ENCODE measurements around the gene USP2.
A peak's percentile ranks its signal among the peaks of the same experiment; 100 is the strongest.

The USP2 gene, protein sequence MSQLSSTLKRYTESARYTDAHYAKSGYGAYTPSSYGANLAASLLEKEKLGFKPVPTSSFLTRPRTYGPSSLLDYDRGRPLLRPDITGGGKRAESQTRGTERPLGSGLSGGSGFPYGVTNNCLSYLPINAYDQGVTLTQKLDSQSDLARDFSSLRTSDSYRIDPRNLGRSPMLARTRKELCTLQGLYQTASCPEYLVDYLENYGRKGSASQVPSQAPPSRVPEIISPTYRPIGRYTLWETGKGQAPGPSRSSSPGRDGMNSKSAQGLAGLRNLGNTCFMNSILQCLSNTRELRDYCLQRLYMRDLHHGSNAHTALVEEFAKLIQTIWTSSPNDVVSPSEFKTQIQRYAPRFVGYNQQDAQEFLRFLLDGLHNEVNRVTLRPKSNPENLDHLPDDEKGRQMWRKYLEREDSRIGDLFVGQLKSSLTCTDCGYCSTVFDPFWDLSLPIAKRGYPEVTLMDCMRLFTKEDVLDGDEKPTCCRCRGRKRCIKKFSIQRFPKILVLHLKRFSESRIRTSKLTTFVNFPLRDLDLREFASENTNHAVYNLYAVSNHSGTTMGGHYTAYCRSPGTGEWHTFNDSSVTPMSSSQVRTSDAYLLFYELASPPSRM

DNA sequence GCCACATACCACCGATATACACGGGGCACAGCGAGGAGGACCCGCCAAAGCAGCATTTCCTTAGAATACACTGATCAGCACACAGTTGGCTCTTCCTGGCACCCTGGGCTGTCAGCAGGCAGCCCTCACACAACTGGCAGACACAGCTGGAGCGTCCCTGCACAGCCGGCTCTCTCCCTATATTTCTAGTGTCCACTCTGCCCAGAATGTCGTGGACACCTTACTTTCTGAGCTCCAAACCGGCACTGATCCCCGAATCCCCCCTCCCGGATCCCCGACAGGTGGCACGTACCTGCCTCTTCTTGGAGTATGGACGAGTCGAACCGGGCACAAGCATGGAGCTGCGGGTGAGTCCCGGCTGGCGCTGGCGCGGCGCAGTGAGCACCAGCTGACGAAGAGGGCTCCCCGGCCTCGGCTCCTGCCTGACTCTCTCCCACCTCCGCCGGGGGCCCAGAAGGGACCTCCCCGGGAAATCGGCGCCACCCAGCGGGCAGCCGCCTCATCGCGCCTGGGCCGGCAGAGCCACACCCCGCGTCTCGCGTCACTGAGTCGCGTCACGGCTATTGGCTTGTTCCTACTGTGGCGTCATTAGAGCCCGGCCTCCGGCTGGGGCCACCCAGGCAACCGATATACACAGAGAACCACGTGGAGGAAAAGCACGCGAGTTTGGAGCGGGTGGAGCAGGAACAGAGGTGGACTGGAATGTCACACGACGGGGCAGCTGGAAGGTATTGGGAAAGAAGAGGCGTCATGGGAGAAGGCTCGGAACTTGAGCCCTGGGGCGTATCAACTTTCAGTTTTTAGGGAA is at the start of gene USP2:
Gene USP2, minus strand, starts transcription at position 510 of the 808 bp plus-strand sequence. CDS start 8,210 bp downstream, outside the sequence.
- peak; percentile 95 for DNase-seq
- H3K9ac ChIP-seq (ENCODE audit: low read length) = peak within 1 kb of the TSS; percentile 56
- peaks cover 13% of the 10 kb centered on the region; the same call in 1 of the 2 replicates for H3K27me3 ChIP-seq (replicated peaks; ENCODE audit: insufficient read depth, low read length)
- no peaks in the 10 kb centered on the region for H3F3A ChIP-seq (ENCODE audit: insufficient read depth, low read length)
- no peak within 1 kb of the TSS for H3K27ac ChIP-seq (ENCODE audit: low read length)
- H3K9me3 ChIP-seq (replicated peaks; ENCODE audit: insufficient read depth, low read length) = no peaks in the 10 kb centered on the region
- no peaks in the 10 kb centered on the region for H3K36me3 ChIP-seq (replicated peaks; ENCODE audit: insufficient read depth, low read length)
- H3K9me2 ChIP-seq (replicated peaks; ENCODE audit: insufficient read depth, low read length) = no peaks in the 10 kb centered on the region
- TF ChIP-seq EZH2 (optimal IDR thresholded peaks at IDR 0.05; ENCODE audit: low read depth, low read length) = no peak
- TF ChIP-seq, protein P1, sequence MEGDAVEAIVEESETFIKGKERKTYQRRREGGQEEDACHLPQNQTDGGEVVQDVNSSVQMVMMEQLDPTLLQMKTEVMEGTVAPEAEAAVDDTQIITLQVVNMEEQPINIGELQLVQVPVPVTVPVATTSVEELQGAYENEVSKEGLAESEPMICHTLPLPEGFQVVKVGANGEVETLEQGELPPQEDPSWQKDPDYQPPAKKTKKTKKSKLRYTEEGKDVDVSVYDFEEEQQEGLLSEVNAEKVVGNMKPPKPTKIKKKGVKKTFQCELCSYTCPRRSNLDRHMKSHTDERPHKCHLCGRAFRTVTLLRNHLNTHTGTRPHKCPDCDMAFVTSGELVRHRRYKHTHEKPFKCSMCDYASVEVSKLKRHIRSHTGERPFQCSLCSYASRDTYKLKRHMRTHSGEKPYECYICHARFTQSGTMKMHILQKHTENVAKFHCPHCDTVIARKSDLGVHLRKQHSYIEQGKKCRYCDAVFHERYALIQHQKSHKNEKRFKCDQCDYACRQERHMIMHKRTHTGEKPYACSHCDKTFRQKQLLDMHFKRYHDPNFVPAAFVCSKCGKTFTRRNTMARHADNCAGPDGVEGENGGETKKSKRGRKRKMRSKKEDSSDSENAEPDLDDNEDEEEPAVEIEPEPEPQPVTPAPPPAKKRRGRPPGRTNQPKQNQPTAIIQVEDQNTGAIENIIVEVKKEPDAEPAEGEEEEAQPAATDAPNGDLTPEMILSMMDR (IDR thresholded peaks at IDR 0.05; ENCODE audit: low read length) = peak; percentile 89
- H4K20me1 ChIP-seq (ENCODE audit: insufficient read depth, low read length) = no peaks in the 10 kb centered on the region
- H3K4me3 ChIP-seq (ENCODE audit: low read length) = peak within 1 kb of the TSS; percentile 70
- H2AFZ ChIP-seq (ENCODE audit: low read length) = peak within 1 kb of the TSS; percentile 80
- H3K79me2 ChIP-seq (ENCODE audit: low read length) = no peaks in the 10 kb centered on the region
- peaks cover 25% of the 10 kb centered on the region for H3K4me1 ChIP-seq (ENCODE audit: low read length)
- peak within 1 kb of the TSS; percentile 93 for H3K4me2 ChIP-seq (ENCODE audit: low read depth, low read length)

DNA sequence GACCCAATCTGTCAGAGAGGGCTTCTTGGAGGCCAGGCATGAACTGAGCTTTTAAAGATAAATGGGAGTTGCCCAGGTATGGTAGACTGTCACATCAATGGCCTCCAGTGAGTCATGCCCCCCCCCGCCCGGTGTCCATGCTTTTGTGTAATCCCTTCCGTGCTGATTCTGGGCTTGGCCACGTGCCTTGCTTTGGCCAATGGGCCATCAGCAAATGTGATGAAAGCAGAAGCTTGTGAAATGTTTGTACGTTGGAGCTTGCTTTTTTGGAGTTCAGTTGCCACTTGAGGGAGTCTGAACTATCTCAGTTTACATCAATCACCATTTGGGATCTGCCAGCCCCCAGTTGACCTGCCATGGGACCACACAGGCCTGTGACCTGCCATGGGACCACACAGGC is 45.8 kb upstream of the USP2 start:
- no peak for TF ChIP-seq EZH2phosphoT487 (IDR thresholded peaks at IDR 0.05; ENCODE audit: low read length)
- TF ChIP-seq EZH2 (optimal IDR thresholded peaks at IDR 0.05; ENCODE audit: low read depth, low read length) = no peak
- H3K4me3 ChIP-seq (ENCODE audit: low read length) = no peak overlapping the region
- no peak overlapping the region for H3K27ac ChIP-seq (ENCODE audit: low read length)

DNA sequence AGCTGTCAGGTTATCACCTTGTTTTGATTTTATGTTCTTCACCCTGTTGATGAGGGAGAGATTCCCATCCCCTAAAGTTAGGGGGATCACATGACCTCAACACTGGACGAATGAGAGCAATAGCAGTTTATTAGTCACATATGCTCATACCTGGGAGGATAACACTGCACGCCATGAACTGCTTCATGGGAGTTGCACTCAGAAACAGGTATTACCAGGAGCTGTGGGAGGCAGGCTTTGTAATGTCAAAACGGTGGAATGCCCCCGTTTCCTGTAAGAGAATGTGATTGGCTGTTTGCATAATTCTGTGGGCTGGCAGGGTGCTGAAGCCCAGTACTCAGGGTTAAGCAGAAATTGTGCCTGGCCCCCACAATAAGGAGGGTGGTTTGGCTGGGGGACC is 44.7 kb upstream of the USP2 start:
- no peak overlapping the region for H2AFZ ChIP-seq (ENCODE audit: low read length)
- H3K79me2 ChIP-seq (ENCODE audit: low read length) = no peaks in the 10 kb centered on the region
- H3K4me2 ChIP-seq (ENCODE audit: low read depth, low read length) = no peak overlapping the region
- DNase-seq = no peak
- peaks cover 19% of the 10 kb centered on the region for H3K27me3 ChIP-seq (replicated peaks; ENCODE audit: insufficient read depth, low read length)
- H3K4me1 ChIP-seq (ENCODE audit: low read length) = no peaks in the 10 kb centered on the region
- H3K27ac ChIP-seq (ENCODE audit: low read length) = no peak overlapping the region
- no peak overlapping the region for H3K9ac ChIP-seq (ENCODE audit: low read length)
- H3K4me3 ChIP-seq (ENCODE audit: low read length) = no peak overlapping the region
- TF ChIP-seq EZH2 (optimal IDR thresholded peaks at IDR 0.05; ENCODE audit: low read depth, low read length) (no peak), EZH2phosphoT487 (IDR thresholded peaks at IDR 0.05; ENCODE audit: low read length) (no peak)
- TF ChIP-seq, protein P1 (IDR thresholded peaks at IDR 0.05; ENCODE audit: low read length) = no peak
- H3F3A ChIP-seq (ENCODE audit: insufficient read depth, low read length) = no peaks in the 10 kb centered on the region
- no peaks in the 10 kb centered on the region for H3K9me3 ChIP-seq (replicated peaks; ENCODE audit: insufficient read depth, low read length)
- no peaks in the 10 kb centered on the region for H3K36me3 ChIP-seq (replicated peaks; ENCODE audit: insufficient read depth, low read length)
- no peaks in the 10 kb centered on the region for H4K20me1 ChIP-seq (ENCODE audit: insufficient read depth, low read length)
- no peaks in the 10 kb centered on the region for H3K9me2 ChIP-seq (replicated peaks; ENCODE audit: insufficient read depth, low read length)

More for the DNA sequence above, 45.8 kb upstream of the USP2 start:
- H3K27me3 ChIP-seq (replicated peaks; ENCODE audit: insufficient read depth, low read length) = peaks cover 8% of the 10 kb centered on the region
- no peaks in the 10 kb centered on the region for H3F3A ChIP-seq (ENCODE audit: insufficient read depth, low read length)
- H3K79me2 ChIP-seq (ENCODE audit: low read length) = no peaks in the 10 kb centered on the region
- H3K4me1 ChIP-seq (ENCODE audit: low read length) = no peaks in the 10 kb centered on the region
- no peak overlapping the region for H3K9ac ChIP-seq (ENCODE audit: low read length)
- H3K36me3 ChIP-seq (replicated peaks; ENCODE audit: insufficient read depth, low read length) = no peaks in the 10 kb centered on the region
- no peak overlapping the region for H2AFZ ChIP-seq (ENCODE audit: low read length)
- no peak for DNase-seq
- H4K20me1 ChIP-seq (ENCODE audit: insufficient read depth, low read length) = no peaks in the 10 kb centered on the region
- H3K4me2 ChIP-seq (ENCODE audit: low read depth, low read length) = no peak overlapping the region
- H3K9me3 ChIP-seq (replicated peaks; ENCODE audit: insufficient read depth, low read length) = no peaks in the 10 kb centered on the region
- no peaks in the 10 kb centered on the region for H3K9me2 ChIP-seq (replicated peaks; ENCODE audit: insufficient read depth, low read length)
